Mucosa of stomach (tissue), 1 donor: ENCODE results near the gene PTPN6.

Experiments
- H3K27me3 ChIP-seq: one replicate; pipeline ENCODE4 v1.7.0; 2013; ENCODE audit warnings: mild to moderate bottlenecking, low read length; ENCODE audit not compliant: control insufficient read depth, insufficient read depth
- H3K36me3 ChIP-seq: one replicate; pipeline ENCODE4 v1.7.0; 2013; ENCODE audit warnings: low read length; ENCODE audit not compliant: control insufficient read depth, insufficient read depth
- H3K4me1 ChIP-seq: one replicate; pipeline ENCODE4 v1.7.0; 2013; ENCODE audit warnings: mild to moderate bottlenecking, low read length; ENCODE audit not compliant: control insufficient read depth, insufficient read depth
- H3K4me3 ChIP-seq: one replicate; pipeline ENCODE4 v1.7.0; 2013; ENCODE audit warnings: low read length
- H3K9ac ChIP-seq: one replicate; pipeline ENCODE4 v1.7.0; 2013; ENCODE audit warnings: mild to moderate bottlenecking, low read length, moderate library complexity
- H3K9me3 ChIP-seq: one replicate; pipeline ENCODE4 v1.7.0; 2013; ENCODE audit warnings: mild to moderate bottlenecking, low read length, moderate library complexity; ENCODE audit not compliant: control insufficient read depth
- donor health status: Pancreatic carcinoma.

Gene PTPN6

DNA sequence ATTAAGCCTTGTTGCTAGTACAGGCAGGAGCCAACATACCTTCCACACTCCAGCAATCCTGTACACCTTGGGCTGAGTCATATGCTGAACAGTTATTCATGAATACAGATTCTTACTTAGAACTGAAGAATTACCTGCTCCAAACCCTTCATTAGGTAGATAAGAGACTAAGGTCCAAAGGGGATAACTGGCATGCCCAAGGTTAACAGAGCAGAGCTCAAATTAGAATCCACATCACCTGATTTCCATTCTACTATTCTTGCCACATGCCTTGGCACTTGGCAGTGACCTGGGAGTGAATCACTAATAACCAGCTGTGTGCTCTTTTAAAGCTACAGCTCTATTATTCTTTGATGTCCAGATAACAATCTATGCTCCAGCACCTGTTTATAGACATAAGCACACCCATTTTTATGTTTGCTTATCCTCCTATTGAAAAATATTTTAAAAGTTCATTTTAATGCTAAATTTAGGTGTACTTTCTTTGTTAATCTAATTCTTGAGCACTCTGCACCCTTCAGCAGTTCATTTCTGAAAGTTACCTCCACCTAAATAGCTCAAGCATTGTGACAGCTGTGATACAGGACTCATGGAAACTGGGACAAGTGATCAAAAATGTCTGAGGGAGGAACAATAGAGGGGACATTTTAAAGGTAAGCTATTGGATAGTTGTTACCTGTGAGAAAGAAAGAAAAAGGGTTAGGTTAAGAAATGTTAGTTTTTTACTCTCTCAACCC is 47.7 kb downstream of the PTPN6 start:
- Histone ChIP-seq H3K36me3 (no peaks in the 10 kb centered on the region), H3K4me1 (peaks cover 11% of the 10 kb centered on the region), H3K27me3 (no peaks in the 10 kb centered on the region), H3K4me3 (no peak overlapping the region), H3K9ac (no peak overlapping the region), H3K9me3 (no peaks in the 10 kb centered on the region)

DNA sequence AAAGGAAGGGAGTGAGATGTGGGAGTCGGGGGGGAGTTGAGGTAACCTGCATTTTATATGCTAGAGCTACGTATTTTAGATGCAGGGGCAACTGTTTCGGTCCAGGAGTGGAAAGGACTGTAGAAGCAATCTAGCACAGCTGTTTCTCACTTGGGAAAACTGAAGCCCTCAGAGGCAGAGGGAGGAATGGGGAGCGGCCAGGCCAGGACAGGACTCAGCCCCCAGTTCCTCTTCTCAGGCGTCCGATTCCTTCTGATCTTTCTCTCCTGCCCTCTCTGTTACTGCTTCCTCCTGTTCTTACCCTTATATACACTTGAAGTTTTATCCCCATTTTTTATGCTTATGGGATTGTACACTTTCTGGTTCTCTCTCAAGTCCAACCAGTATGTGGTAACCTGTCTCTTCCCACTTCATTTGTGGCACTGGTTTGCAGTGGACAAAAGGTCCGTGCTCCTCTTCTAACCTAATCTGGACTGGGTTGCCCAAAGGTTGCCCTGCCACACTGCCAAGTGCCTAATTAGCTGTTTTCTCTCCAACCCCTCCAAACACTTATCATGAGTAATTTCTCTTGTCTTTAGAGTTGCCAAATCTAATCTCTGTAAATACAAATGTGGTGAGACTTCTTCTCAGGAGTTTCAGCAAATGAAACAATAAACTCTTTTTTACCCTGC is 50.9 kb downstream of the PTPN6 start:
- H3K4me3 ChIP-seq: no peak overlapping the region
- no peaks in the 10 kb centered on the region for H3K36me3 ChIP-seq
- H3K27me3 ChIP-seq: no peaks in the 10 kb centered on the region
- no peak overlapping the region for H3K9ac ChIP-seq
- H3K9me3 ChIP-seq: no peaks in the 10 kb centered on the region
- H3K4me1 ChIP-seq: peaks cover 14% of the 10 kb centered on the region

DNA sequence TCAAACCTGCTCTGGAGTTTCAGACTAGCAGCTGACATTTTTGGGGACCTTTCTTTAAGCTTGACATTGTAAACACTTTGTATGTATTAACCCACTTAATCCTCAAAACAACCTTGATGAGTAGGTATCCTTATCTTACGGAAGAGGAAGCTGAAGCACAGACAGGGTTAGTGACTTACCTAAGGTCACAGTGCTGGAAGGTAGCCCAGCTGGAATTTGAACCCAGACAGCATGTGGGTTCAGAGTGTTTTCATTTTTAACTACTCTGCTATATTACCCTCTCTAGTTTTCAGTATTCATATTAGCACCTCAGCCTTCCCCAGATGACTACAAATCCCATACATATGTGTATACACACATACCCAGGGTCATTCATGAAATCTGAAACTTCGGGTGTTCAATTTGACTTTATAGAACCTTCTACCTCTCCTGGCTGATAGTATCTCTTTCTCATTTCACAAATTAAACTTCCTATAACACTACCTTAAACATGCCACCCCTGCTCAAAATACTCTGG is 53.2 kb downstream of the PTPN6 start:
- Histone ChIP-seq H3K4me1 (peaks cover 4% of the 10 kb centered on the region), H3K27me3 (no peaks in the 10 kb centered on the region), H3K9ac (no peak overlapping the region), H3K9me3 (no peaks in the 10 kb centered on the region), H3K36me3 (no peaks in the 10 kb centered on the region), H3K4me3 (no peak overlapping the region)

DNA sequence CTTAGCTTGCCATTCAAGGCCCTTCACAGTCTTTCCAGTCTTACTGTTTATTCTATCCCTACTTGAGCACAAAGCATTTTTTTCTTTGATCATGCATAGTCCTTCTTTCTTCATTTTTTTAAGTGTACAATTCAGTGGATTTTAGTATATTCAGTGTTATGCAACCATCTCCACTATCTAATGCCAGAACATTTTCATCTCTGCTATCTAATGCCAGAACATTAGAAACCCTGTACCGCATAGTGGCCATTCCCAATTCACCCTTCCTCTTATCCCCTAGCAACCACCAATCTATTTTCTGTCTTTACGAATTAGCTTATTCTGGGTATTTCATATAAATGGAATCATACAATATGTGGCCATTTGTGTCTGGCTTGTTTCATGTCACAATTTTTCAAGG is 53.7 kb downstream of the PTPN6 start:
- Histone ChIP-seq H3K9me3 (no peaks in the 10 kb centered on the region), H3K27me3 (no peaks in the 10 kb centered on the region), H3K9ac (no peak overlapping the region), H3K36me3 (no peaks in the 10 kb centered on the region), H3K4me3 (no peak overlapping the region), H3K4me1 (peaks cover 4% of the 10 kb centered on the region)

DNA sequence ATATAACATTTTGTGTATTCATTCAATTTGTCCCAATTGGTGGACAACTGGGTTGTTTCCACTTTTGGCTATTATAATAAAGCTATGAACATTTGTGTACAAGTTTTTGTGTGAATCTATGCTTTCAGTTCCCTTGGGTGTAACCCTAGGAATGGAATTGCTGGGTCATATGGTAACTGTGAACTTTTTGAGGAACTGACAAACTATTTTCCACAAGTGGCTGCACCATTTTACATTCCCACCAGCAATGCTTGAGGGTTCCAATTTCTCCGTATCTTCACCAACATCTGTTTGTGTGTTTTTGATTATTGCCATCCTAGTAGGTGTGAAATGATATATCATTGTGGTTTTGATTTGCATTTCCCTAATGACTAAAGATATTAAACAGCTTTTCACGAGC is 54.2 kb downstream of the PTPN6 start:
- Histone ChIP-seq H3K4me1 (peaks cover 9% of the 10 kb centered on the region), H3K9me3 (no peaks in the 10 kb centered on the region), H3K27me3 (no peaks in the 10 kb centered on the region), H3K4me3 (no peak overlapping the region), H3K9ac (no peak overlapping the region), H3K36me3 (no peaks in the 10 kb centered on the region)

GRCh38 chr12:7006639-7007038 is 55.5 kb downstream of the PTPN6 start:
- no peaks in the 10 kb centered on the region for H3K9me3 ChIP-seq
- H3K36me3 ChIP-seq: no peaks in the 10 kb centered on the region
- no peak overlapping the region for H3K4me3 ChIP-seq
- no peaks in the 10 kb centered on the region for H3K27me3 ChIP-seq
- peaks cover 10% of the 10 kb centered on the region for H3K4me1 ChIP-seq
- H3K9ac ChIP-seq: no peak overlapping the region

- Histone ChIP-seq H3K36me3 (no peaks in the 10 kb centered on the region), H3K4me3 (no peak overlapping the region), H3K4me1 (peaks cover 25% of the 10 kb centered on the region), H3K9ac (no peak overlapping the region), H3K27me3 (no peaks in the 10 kb centered on the region), H3K9me3 (no peaks in the 10 kb centered on the region)
Observed at GRCh38 chr12:7008864-7009263, 57.7 kb downstream of the PTPN6 start.

- Histone ChIP-seq H3K4me3 (no peak overlapping the region), H3K9me3 (no peaks in the 10 kb centered on the region), H3K27me3 (no peaks in the 10 kb centered on the region), H3K4me1 (peaks cover 25% of the 10 kb centered on the region), H3K36me3 (no peaks in the 10 kb centered on the region), H3K9ac (no peak overlapping the region)
Observed at GRCh38 chr12:7009512-7009911, 58.4 kb downstream of the PTPN6 start.
